Activated CD4-positive, alpha-beta T cell treated with anti-CD3 and anti-CD28 coated beads, Interleukin-2, amount 10 ng/mL, durations not matched to agents 7 days and 5 days (primary cell): ENCODE measurements around the gene EPAS1. TPM values are rescaled to one million over a fixed set of nuclear protein-coding genes. Genes with fewer than 3 reads are reported as not detected.

Experiments used
- CTCF ChIA-PET: fragments of 350-600 bp; sonication (Branson Sonifier 250); formaldehyde crosslinking; loops from one replicate; lab custom pipeline; 2021; ENCODE audit warnings: antibody characterized with exemption; lab: Charles Lee
- POLR2A ChIA-PET: fragments of 350-600 bp; sonication (Branson Sonifier 250); formaldehyde crosslinking; loops from one replicate; lab custom pipeline; 2021; ENCODE audit warnings: antibody characterized with exemption; lab: Charles Lee
- DNase-seq: peaks from one replicate; pipeline ENCODE4 v3.0.0-alpha.2; 2020
- H3K27ac Mint-ChIP-seq: one replicate; pipeline ENCODE4 v1.8.0; 2021; ENCODE audit warnings: mild to moderate bottlenecking, moderate library complexity, mixed read lengths
- H3K27me3 Mint-ChIP-seq: one replicate; pipeline ENCODE4 v1.8.0; 2021; ENCODE audit warnings: mixed read lengths
- H3K36me3 Mint-ChIP-seq: one replicate; pipeline ENCODE4 v1.8.0; 2021; ENCODE audit warnings: low read depth, mixed read lengths
- H3K4me1 Mint-ChIP-seq: one replicate; pipeline ENCODE4 v1.8.0; 2021; ENCODE audit warnings: mixed read lengths
- H3K4me3 Mint-ChIP-seq: one replicate; pipeline ENCODE4 v1.8.0; 2021; ENCODE audit warnings: mild to moderate bottlenecking, moderate library complexity, mixed read lengths
- H3K9me3 Mint-ChIP-seq: one replicate; pipeline ENCODE4 v1.8.0; 2021; ENCODE audit warnings: mixed read lengths
- total RNA-seq, 2 experiments: library from RNA; stranded (reverse); gene quantifications; one replicate each; pipeline ENCODE4 v1.2.3, GENCODE V29; 2021

EPAS1 gene
- total RNA-seq, 2 experiments from 2014 or later: 6.9 to 7.9 TPM

DNA sequence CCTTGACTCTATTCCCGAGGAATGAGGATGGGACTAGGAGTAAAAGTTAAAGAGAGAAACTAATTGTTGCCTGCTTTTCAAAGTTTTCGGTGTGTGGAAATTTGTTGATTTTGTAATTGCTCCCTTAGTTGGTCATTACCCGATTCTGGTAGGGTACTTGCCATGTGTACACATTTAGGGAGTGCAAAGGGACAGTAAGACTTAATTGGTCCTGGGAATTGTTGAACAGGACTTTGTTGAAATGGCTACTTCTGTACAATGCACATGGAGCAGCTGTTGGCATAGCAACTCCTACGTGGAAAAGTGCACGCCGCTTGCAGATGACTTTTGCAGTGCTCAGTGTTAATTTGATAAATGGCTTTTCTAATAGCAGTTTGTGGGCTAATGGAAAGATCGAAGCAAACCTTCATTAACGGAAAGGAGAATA lies 22.9 kb downstream of the EPAS1 start:
- ChIA-PET POLR2A (no interaction called here), CTCF (no interaction called here)
- peaks cover 16% of the 10 kb centered on the region for H3K4me1 Mint-ChIP-seq
- H3K27ac Mint-ChIP-seq: no peak overlapping the region
- H3K4me3 Mint-ChIP-seq: no peak overlapping the region
- no peaks in the 10 kb centered on the region for H3K9me3 Mint-ChIP-seq
- no peak for DNase-seq
- peaks cover 24% of the 10 kb centered on the region for H3K27me3 Mint-ChIP-seq
- H3K36me3 Mint-ChIP-seq: no peaks in the 10 kb centered on the region

DNA sequence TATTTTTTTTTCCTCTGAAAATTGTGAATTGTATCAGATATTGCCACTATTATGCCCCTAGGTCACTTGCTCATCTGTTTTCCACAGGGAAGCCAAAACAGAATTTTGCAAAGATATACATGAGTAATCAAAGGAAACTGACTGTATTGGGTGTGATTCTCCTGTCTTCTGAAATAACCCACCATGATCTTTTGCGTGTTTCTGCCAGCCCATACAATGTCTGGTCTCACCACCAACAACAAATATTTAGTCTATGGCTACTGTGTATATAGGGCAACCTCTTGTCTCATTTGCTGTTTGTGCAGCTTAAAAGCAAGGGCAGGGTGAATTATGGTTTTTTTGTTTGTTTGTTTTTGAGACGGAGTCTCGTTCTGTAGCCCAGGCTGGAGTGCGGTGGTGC lies 26.5 kb downstream of the EPAS1 start:
- H3K27ac Mint-ChIP-seq: no peak overlapping the region
- peaks cover 18% of the 10 kb centered on the region for H3K4me1 Mint-ChIP-seq
- CTCF ChIA-PET: no interaction called here
- no peak overlapping the region for H3K4me3 Mint-ChIP-seq
- H3K27me3 Mint-ChIP-seq: peaks cover 25% of the 10 kb centered on the region
- POLR2A ChIA-PET: no interaction called here
- no peaks in the 10 kb centered on the region for H3K9me3 Mint-ChIP-seq
- no peaks in the 10 kb centered on the region for H3K36me3 Mint-ChIP-seq
- DNase-seq: no peak

DNA sequence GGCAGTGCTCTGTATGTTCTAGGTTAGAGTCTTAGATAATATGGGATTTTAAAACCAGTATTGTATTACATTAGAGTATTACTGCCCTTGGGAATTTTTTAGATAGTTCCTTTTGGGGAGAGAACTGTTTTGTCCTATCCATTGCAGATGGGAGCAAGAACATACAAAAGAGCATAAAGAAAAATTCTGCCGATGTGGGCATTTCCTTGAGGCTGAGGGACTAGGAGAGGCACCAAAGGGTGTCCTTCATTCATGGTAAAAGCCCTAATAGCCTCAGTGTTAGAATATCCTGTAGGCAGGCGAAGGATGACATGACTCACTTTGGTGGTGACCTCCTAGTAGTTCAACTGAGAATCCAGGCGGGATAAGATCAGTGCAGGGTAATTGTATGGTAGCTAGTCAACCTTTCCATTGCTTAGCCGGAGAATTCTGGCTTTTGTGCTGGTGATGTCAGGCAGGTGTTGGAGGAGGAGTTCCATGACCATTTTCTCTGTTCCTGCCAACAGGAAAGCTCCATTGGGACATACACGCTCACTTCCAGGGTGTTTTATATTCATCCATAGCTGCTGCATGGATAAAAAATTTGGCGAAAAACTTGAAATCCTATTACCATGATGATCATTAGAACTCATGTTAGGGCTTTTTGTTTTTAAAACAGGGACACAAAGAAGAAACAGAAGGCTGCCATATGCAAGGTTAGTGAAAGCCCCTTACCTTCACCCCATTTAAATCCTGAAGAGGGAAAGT lies 28.1 kb downstream of the EPAS1 start:
- Mint-ChIP-seq H3K27ac (no peak overlapping the region), H3K36me3 (no peaks in the 10 kb centered on the region), H3K4me1 (peaks cover 14% of the 10 kb centered on the region), H3K9me3 (no peaks in the 10 kb centered on the region), H3K4me3 (no peak overlapping the region), H3K27me3 (peaks cover 15% of the 10 kb centered on the region)
- ChIA-PET CTCF (interaction anchor here (0.8 kb wide), 1 partner anchor 8 kb away, joined by 3 read pairs; no protein-coding TSS in a partner anchor), POLR2A (no interaction called here)
- no peak for DNase-seq

DNA sequence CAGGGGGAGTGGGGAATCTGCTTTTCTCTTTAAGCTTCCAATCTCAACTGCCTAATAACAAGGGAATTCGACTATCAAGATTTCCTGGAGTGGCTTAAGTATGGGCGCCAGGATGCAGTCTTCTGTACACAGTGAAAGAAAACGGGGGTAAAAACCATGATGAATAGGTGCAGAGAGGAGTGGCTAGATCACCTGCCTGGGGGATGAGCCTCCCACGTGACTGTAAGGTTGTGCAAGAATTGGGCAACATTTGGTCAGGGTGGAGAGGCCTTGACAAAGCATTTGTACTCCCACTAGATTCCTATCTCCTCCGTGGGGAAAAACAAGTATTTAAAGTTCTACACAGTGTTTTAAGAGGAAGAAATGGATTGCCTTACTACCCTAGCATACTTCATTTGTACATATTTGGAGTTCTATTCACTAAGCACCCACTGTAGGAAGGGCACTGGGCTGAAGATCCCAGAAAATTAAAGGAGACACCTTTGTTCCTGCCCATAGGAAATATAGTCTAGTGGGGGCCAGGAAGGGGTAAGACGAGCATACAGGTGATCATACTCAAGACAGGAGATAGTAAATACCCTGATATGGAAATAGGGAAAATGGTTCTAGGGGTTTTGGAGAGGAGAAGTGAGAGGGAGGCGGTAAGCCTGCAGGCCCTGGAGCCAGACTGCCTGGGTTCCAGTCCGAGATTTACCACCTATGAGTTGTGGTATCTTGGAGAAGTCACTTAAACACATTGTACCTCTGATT lies 29.2 kb downstream of the EPAS1 start:
- ChIA-PET POLR2A (no interaction called here), CTCF (interaction anchor here (0.8 kb wide), 1 partner anchor 7 kb away, joined by 3 read pairs; no protein-coding TSS in a partner anchor)
- H3K36me3 Mint-ChIP-seq: no peaks in the 10 kb centered on the region
- peaks cover 5% of the 10 kb centered on the region for H3K4me1 Mint-ChIP-seq
- DNase-seq: no peak
- peaks cover 12% of the 10 kb centered on the region for H3K27me3 Mint-ChIP-seq
- no peak overlapping the region for H3K27ac Mint-ChIP-seq
- no peak overlapping the region for H3K4me3 Mint-ChIP-seq
- no peaks in the 10 kb centered on the region for H3K9me3 Mint-ChIP-seq

DNA sequence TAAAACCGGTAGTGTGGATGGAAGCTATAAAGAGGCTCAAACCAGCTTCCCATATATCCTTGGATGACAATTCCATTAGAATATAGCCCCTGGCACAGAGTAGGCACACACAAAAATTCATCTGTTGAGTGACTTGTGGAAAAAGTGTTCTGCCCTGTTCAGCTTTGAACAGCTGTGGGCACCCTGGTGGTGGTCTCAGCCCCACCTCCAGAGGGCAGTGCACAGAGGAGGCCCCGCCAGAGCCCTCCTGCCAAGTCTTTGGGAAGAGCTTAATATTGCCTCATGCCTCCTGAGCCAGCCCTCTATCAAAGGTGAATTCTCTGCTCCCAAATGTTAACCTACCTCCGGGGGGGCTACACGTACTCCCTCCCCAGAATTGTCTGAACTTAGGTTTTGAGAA lies 30.4 kb downstream of the EPAS1 start:
- Mint-ChIP-seq H3K27ac (no peak overlapping the region), H3K36me3 (no peaks in the 10 kb centered on the region), H3K4me1 (peaks cover 4% of the 10 kb centered on the region), H3K27me3 (peaks cover 12% of the 10 kb centered on the region), H3K9me3 (no peaks in the 10 kb centered on the region), H3K4me3 (no peak overlapping the region)
- CTCF ChIA-PET: interaction anchor here (0.6 to 2.3 kb wide), 3 partner anchors 10 to 580 kb away, joined by 4 to 11 read pairs (median 4); no protein-coding TSS in a partner anchor
- POLR2A ChIA-PET: no interaction called here
- DNase-seq: no peak

DNA sequence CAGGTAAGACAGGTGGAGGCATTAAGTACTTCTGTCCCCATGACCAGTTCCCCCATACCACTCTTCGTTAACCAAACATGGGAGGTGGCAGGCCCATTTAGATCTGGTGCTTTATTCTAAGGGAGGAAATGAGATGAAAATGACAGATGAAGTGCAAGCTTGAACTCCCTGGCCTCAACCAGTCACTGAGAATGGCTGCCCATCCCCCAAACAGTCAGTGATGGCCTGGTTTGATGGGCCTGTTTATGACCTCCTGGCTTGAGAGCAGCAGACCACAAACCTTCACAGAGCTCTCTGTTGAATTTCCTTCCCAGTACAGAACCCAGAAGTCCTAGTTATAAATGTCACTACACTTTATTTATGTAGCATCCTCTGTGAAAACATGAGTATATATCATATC lies 31.1 kb downstream of the EPAS1 start:
- POLR2A ChIA-PET: no interaction called here
- no peaks in the 10 kb centered on the region for H3K9me3 Mint-ChIP-seq
- no peak for DNase-seq
- H3K4me3 Mint-ChIP-seq: no peak overlapping the region
- H3K27ac Mint-ChIP-seq: no peak overlapping the region
- CTCF ChIA-PET: interaction anchor here (0.7 to 2.3 kb wide), 3 partner anchors 9 to 323 kb away, joined by 3 to 11 read pairs (median 4); no protein-coding TSS in a partner anchor
- peaks cover 12% of the 10 kb centered on the region for H3K27me3 Mint-ChIP-seq
- H3K4me1 Mint-ChIP-seq: peaks cover 4% of the 10 kb centered on the region
- H3K36me3 Mint-ChIP-seq: no peaks in the 10 kb centered on the region

DNA sequence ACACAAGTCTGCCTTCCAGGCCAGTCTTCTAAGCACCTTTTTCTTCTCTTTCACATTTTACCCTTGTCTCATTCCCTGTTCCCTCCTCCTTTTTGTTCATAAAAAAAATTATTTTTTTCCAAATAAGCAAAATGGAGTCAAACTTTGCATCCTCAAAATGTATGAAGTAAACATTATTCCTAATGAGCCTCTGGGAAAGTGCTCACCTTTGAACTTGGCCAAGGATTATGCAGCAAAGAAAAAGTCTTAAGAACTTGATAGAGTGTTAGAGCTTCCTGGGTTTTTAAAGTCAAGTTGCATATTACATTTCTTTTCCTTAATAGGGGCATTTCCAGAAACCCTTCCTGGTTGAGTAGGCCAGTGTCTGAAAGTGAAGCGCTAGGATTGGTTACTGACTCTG lies 31.6 kb downstream of the EPAS1 start:
- CTCF ChIA-PET: interaction anchor here (0.7 to 2.3 kb wide), 2 partner anchors 11 to 324 kb away, joined by 3 to 11 read pairs; no protein-coding TSS in a partner anchor

DNA sequence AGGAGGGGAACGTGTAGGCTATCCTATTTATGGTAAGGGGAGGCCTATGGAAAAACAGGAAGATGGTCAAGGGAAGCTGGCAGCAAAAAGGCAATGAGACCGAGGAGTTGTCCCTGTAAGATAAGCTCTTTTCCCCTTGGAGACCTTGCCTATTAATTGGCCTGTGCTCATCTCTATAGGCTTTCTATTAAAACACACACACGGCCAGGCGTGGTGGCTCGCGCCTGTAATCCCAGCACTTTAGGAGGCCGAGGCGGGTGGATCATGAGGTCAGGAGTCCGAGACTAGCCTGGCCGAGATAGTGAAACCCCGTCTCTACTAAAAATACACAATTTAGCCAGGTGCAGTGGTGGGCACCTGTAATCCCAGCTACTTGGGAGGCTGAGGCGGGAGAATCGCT lies 32.1 kb downstream of the EPAS1 start:
- no peak overlapping the region for H3K27ac Mint-ChIP-seq
- H3K9me3 Mint-ChIP-seq: no peaks in the 10 kb centered on the region
- H3K36me3 Mint-ChIP-seq: no peaks in the 10 kb centered on the region
- DNase-seq: no peak
- H3K4me3 Mint-ChIP-seq: no peak overlapping the region
- POLR2A ChIA-PET: no interaction called here
- H3K4me1 Mint-ChIP-seq: peaks cover 4% of the 10 kb centered on the region
- CTCF ChIA-PET: interaction anchor here (2.3 kb wide), 1 partner anchor 12 kb away, joined by 11 read pairs; no protein-coding TSS in a partner anchor
- peaks cover 12% of the 10 kb centered on the region for H3K27me3 Mint-ChIP-seq

More for the DNA sequence above, 31.6 kb downstream of the EPAS1 start:
- no peak for DNase-seq
- Mint-ChIP-seq H3K4me1 (peaks cover 4% of the 10 kb centered on the region), H3K27me3 (peaks cover 12% of the 10 kb centered on the region), H3K4me3 (no peak overlapping the region), H3K9me3 (no peaks in the 10 kb centered on the region), H3K36me3 (no peaks in the 10 kb centered on the region), H3K27ac (no peak overlapping the region)
- POLR2A ChIA-PET: no interaction called here

DNA sequence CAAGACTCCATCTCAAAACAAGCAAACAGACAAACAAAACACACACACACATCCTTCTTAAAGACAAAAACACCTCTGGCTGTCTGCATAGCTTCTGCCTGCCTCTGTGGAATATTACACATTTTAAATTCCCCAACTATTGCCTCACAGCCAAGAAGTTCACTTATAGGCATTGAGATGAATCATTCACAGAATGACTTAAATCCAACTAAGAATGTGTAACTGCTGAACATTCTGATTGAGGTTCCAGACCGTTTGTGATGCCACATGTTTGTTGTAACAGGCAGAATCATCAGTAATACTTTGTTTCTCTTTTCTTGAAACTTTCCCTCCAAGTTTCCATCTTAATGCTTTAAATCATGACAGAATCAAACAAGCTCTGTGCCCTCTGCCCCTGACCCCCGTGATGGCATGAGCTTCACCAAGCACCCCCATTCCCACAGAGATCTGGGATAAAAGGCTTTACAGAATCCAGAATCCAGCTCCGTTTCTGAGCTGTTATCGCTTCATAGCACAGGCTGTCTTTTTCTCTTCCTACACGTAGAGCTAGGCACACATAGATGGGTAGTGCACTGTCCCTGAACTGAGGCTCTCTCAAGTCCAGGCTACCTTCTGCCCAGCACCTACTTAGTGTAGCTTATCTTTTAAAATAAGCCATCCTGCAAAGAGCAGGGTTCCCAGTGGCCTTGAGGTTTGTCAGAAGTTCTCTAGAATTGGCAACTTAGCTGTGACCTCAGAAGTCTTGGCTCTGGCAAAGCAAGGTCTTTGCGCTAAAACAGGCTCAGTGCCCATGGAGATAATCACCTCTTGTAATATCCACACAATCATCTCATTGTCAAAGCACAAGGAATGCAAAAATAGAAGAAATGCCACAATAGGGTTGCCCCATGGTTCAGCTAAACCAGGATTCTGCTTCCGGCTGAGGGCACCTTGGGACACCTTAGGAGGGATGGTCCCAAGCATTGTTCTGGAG lies 32.9 kb downstream of the EPAS1 start:
- POLR2A ChIA-PET: no interaction called here
- Mint-ChIP-seq H3K4me3 (no peak overlapping the region), H3K36me3 (no peaks in the 10 kb centered on the region), H3K27me3 (peaks cover 13% of the 10 kb centered on the region), H3K4me1 (peaks cover 8% of the 10 kb centered on the region), H3K27ac (no peak overlapping the region), H3K9me3 (no peaks in the 10 kb centered on the region)
- no peak for DNase-seq
- CTCF ChIA-PET: interaction anchor here (0.6 to 1.1 kb wide), 5 partner anchors 12 to 264 kb away, joined by 3 to 4 read pairs (median 3); no protein-coding TSS in a partner anchor

DNA sequence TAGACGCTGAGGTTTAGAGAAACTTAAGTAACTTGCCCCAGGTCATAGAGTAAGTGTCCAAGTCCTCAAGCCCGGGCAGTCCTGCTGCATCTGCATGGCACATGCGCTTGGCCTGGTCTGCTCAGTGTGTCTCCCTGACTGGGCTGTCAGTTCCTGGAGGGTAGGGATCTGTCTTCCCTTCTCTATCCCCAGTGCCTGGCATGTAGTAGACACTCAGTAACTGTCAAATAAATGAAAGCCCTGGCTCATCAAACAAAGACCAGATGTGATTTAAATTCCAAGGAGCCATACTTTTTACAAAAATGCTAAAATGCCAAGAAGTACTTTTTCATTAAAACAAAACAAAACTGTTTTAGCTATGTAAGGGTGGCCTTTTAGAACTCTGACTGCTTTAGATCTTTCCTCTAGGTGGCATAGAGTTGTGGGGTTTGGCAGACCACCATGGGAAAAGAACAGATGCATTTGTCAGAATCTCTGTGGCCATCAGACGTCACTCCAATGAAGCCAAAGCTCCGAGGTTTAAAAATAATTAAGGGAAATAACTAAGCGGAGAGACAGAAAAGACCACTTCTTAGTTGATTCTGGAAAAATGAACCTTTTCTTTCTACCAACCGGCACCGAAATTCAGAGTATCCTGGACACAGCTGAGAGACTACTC lies 34.0 kb downstream of the EPAS1 start:
- Mint-ChIP-seq H3K27ac (no peak overlapping the region), H3K9me3 (no peaks in the 10 kb centered on the region), H3K27me3 (peaks cover 7% of the 10 kb centered on the region), H3K4me3 (no peak overlapping the region), H3K36me3 (no peaks in the 10 kb centered on the region), H3K4me1 (peaks cover 9% of the 10 kb centered on the region)
- POLR2A ChIA-PET: no interaction called here
- CTCF ChIA-PET: no interaction called here
- no peak for DNase-seq

DNA sequence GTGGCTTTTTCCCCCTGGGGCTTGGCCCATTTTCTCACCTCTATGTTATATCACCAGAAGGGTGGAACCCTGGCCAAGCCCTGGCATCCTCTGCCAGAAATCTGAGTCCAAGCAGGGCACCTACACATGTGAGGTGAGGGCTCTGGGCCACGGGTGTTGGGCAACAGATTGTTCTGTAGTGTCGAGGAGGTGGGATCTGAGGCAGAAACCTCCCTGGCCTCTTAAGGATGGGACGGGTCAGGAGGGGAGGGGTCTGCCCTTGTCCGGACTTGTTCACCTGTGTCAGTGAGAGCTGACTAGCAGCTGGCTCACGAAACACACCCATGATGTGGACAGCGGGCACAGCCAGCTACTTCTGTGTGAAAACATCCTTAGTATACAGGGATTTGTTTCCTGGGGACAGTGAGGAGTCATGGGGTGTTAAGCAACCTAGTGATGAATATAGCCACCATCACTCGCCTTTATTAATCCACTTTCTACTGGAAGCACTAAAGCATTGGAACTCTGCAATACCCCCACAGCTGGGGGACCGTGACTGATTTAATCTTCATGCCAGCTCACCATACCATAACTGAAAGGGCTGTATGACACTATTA lies 35.6 kb downstream of the EPAS1 start:
- no peak for DNase-seq
- ChIA-PET CTCF (interaction anchor here (0.6 to 1.9 kb wide), 3 partner anchors 7 to 276 kb away, joined by 3 to 5 read pairs (median 4); no protein-coding TSS in a partner anchor), POLR2A (no interaction called here)
- Mint-ChIP-seq H3K4me1 (peaks cover 16% of the 10 kb centered on the region), H3K27me3 (peaks cover 6% of the 10 kb centered on the region), H3K4me3 (no peak overlapping the region), H3K36me3 (no peaks in the 10 kb centered on the region), H3K9me3 (no peaks in the 10 kb centered on the region), H3K27ac (no peak overlapping the region)
